GM19438 (cell line): ENCODE measurements around the gene ATP2C2.
"Not testable (repeated sequence)": the region's sequence is repeated elsewhere in the genome, so short reads cannot be mapped to it uniquely, and the experiment has no call there.

Experiments used
- ATAC-seq: cut with Tn5 transposase; IDR thresholded peaks from one replicate; pipeline ENCODE4 v1.9.1; 2021; ENCODE audit warnings: low read depth; ENCODE audit not compliant: unreplicated experiment

The ATP2C2 gene

GRCh38 chr16:84368308-84368996 is at the start of gene ATP2C2:
ATP2C2 (plus strand) TSS chr16:84368538; CDS start chr16:84368616, 78 bp downstream.
- ATAC-seq = no peak

GRCh38 chr16:84319146-84319760 is 49.1 kb upstream of the ATP2C2 start:
- ATAC-seq = no peak

GRCh38 chr16:84320511-84320910 is 47.8 kb upstream of the ATP2C2 start:
- ATAC-seq = no peak

- ATAC-seq = no peak
Observed at GRCh38 chr16:84321932-84322331, 46.4 kb upstream of the ATP2C2 start.

GRCh38 chr16:84322749-84323148 is 45.6 kb upstream of the ATP2C2 start:
- no peak for ATAC-seq

- ATAC-seq = no peak
Observed at GRCh38 chr16:84323606-84324005, 44.7 kb upstream of the ATP2C2 start.

- ATAC-seq = no peak
Observed at GRCh38 chr16:84324434-84325262, 43.7 kb upstream of the ATP2C2 start.

- ATAC-seq = no peak
Observed at GRCh38 chr16:84326545-84326944, 41.8 kb upstream of the ATP2C2 start.

GRCh38 chr16:84327926-84328505 is 40.3 kb upstream of the ATP2C2 start:
- no peak for ATAC-seq

- ATAC-seq = no peak
Observed at GRCh38 chr16:84329016-84329415, 39.3 kb upstream of the ATP2C2 start.

- ATAC-seq = no peak
Observed at GRCh38 chr16:84329843-84330684, 38.3 kb upstream of the ATP2C2 start.

- no peak for ATAC-seq
Observed at GRCh38 chr16:84330685-84331050, 37.7 kb upstream of the ATP2C2 start.

- ATAC-seq = no peak
Observed at GRCh38 chr16:84331998-84332780, 36.1 kb upstream of the ATP2C2 start.

GRCh38 chr16:84332975-84333684 is 35.2 kb upstream of the ATP2C2 start:
- ATAC-seq = no peak

GRCh38 chr16:84334058-84334457 is 34.3 kb upstream of the ATP2C2 start:
- no peak for ATAC-seq

GRCh38 chr16:84334482-84334881 is 33.9 kb upstream of the ATP2C2 start:
- no peak for ATAC-seq

- not testable (repeated sequence) for ATAC-seq
Observed at GRCh38 chr16:84337236-84337635, 31.1 kb upstream of the ATP2C2 start.

GRCh38 chr16:84339311-84339710 is 29.0 kb upstream of the ATP2C2 start:
- no peak for ATAC-seq

GRCh38 chr16:84339766-84340165 is 28.6 kb upstream of the ATP2C2 start:
- no peak for ATAC-seq
